NCI-H1092 (cell line): ENCODE measurements around the gene EXOG.

Source experiments
- DNase-seq: peaks from one replicate; lab custom pipeline; 2025; lab: John Stamatoyannopoulos, UW

Gene EXOG

DNA sequence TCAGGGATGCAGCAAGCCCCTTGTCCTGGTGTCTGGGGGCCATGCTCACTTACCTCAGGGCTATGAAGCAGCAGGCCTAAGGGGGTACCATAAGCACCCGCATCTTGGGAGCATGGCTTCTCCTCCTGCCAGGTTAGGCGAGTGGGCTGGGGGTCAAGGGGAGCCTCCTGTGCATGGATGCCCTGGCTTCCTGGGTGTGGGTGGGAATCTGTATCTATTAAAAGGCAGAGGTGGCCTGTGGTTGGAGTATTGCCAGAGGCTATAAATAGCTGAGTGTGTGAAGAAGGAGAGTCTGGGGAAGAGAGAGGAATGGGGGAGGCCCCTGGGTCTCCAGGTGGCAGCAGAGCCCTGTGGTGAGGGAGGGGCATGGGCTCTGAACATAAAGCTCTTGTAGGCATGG is 22.9 kb upstream of the EXOG start:
- no peak for DNase-seq

GRCh38 chr3:38474928-38475605 is 21.1 kb upstream of the EXOG start:
- no peak for DNase-seq

DNA sequence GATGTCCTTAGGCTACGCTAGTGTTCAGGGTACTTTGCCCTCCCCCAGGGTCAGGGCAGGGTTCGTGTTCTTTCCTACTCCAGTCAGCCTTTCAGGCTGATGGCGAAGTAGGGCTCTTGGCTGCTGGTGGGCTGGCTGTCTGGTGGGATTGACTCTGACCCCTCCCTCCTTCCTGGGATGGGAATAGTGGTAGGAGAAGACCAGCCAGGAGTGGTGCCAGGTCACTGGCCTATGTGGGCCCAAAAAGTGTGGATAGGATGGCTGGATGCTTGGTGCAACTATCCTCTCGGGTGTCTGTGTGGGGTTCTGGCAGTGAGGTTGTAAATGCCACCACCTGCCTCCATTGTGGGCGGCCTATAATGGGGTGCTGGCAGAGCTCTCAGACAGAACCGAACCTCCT is 20.4 kb upstream of the EXOG start:
- no peak for DNase-seq

- no peak for DNase-seq
These were observed 19.9 kb upstream of the EXOG start for GRCh38 chr3:38476157-38476756.

DNA sequence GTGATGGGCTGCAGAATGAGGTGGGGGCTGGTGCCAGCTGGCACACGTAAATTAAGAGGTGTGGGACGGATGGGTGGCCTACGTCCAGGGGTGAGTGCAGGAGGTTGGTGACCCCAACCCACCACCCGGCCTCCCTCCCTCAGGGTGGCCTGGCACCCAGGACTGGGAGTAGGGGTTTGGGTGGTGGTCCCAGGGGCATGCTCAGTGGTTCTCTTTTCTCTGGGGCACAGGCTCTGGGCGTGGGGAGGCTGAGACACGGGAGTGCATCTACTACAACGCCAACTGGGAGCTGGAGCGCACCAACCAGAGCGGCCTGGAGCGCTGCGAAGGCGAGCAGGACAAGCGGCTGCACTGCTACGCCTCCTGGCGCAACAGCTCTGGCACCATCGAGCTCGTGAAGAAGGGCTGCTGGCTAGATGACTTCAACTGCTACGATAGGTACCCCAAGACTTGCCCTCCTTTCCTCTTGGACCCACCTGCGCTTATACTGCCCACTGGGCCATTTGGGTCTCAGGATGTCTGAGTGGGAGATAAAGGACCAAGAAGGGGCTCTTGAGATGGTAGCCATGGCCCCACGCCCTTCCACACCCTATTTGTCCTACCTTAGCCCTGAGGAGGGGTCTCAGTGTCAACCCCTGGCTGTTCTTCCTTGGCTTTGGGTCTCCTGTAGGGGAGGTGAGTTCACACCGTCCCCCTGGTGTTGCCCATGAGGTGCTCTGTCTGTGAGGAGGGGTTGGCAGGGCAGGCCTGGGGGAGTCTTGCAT is 18.9 kb upstream of the EXOG start:
- DNase-seq: no peak

DNA sequence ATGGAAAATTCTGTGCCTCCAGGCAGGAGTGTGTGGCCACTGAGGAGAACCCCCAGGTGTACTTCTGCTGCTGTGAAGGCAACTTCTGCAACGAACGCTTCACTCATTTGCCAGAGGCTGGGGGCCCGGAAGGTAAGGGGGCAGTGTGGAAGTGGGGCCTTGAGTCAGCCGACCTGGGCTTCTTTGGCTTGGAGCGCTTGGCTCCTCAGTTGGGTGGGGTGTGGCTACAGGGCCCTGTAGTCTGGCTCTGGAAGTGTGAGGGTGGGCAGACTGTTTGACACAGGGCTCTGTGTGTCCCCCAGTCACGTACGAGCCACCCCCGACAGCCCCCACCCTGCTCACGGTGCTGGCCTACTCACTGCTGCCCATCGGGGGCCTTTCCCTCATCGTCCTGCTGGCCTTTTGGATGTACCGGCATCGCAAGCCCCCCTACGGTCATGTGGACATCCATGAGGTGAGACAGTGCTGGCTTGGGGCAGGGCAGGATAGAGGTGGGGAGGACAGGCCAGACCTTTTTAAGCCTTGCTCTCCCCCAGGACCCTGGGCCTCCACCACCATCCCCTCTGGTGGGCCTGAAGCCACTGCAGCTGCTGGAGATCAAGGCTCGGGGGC is 18.2 kb upstream of the EXOG start:
- no peak for DNase-seq

GRCh38 chr3:38478901-38479300 is 17.2 kb upstream of the EXOG start:
- no peak for DNase-seq

DNA sequence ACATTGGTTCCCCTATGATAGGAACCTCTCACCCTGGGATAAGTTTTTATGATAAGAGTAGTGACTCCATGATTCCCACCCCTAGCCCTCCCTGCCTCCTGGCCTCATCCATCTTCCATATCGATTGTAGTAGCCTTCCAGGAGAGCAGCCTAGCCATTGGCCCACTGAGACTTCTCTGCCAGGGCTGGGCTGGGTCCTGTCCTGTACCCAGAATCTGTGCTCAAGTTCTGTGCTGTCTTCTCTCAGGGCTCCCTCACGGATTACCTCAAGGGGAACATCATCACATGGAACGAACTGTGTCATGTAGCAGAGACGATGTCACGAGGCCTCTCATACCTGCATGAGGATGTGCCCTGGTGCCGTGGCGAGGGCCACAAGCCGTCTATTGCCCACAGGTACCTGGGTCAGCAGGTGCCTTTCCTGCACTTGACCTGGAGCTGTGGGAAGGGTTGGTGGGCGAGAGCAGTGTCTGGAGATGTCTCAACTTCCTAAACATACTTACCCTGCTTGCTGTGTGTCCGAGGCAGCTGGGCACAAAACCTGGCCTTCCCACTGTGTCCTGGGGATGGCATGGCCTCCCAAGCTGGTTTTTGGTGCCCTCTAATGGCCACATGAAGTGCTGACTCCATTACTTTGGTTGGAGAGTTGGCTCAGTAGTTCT is 16.6 kb upstream of the EXOG start:
- DNase-seq: peak; percentile 6

GRCh38 chr3:38480093-38480445 is 16.1 kb upstream of the EXOG start:
- no peak for DNase-seq

- DNase-seq: no peak
These were observed 15.2 kb upstream of the EXOG start for GRCh38 chr3:38480930-38481329.

DNA sequence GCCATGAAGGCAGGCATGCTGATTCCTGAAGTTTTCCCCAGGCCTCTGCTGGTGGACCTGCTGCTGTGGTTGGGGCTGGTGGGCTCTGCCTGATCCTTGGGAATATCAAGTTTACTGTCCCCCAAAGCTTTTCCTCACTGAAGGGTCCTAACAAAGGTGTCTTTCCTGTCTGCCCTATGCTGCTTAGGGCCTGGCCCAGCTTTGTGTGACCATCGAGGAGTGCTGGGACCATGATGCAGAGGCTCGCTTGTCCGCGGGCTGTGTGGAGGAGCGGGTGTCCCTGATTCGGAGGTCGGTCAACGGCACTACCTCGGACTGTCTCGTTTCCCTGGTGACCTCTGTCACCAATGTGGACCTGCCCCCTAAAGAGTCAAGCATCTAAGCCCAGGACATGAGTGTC is 13.2 kb upstream of the EXOG start:
- DNase-seq: no peak

DNA sequence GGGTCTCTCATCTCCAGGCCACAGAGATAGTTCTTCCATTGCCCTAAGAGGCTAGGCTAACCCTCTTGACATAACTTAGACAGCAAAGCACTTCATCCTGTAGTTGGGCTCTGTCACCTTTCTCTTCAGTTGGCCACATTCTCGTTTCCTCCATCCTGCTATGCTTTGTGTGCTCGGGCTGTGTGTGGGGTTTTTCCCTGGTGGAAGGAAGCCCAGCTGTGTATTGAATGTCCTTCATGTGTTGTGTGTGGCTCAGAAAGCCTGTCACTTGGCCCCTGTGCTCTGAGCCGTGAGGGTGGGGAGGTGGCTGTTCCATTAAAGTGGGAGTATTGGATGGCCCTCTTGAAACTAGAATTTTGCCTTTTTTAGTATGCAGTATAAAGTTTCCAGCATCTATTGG is 8.8 kb upstream of the EXOG start:
- DNase-seq: no peak

DNA sequence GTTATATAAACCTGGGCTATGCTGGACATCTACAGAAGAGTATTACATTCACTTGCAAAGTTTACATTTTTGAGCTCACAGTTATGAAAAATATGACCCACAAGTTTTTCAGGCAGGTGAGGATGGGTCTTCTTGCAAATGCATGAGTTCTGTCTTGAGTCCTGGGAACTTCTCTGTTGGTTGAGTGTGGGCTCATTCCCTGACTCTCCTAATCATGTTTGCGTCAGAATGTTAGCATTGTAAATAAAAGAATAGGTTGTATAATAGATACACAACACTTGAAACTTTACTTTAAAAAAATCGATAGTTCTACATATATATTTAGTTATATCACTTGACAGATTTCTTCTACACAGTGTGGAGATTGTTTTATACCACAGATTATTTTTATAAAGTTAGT is 7.2 kb upstream of the EXOG start:
- no peak for DNase-seq

GRCh38 chr3:38489766-38490165 is 6.4 kb upstream of the EXOG start:
- DNase-seq: no peak

DNA sequence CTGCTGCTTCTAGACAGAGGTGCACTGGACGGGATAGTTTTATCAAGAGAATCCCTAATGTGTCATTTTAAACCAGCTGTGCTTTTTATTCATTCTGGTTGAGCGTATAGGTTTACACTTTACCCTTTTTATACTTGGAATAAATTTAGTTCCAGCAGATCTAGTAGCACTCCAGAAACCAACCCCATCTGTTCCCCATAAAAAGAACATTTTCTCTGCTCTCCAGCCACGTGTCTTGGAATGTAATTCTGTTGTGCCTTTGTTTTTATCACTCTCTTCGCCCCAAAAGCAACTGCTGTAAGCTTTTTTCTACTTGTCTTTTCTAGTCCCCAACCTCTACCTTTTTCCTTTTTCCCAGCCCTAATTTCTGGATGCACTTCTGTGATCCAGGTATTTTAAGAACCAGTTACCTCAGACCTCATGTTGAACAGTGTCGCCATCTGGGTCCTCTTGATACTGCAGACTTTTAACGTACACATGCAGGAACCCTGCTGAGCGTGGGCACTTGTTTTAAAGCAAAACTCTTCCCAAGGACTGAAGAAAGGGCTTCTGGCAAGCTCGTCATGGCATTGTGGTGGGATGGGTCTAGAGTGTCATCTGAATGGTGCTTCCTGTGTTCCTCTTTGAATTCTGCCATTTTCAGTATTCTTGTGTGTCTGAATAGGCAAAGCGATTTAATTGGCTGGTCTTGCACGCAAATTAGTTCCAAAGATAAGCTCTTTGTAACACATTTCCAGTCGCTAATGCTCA is 5.7 kb upstream of the EXOG start:
- no peak for DNase-seq

GRCh38 chr3:38491215-38491614 is 4.9 kb upstream of the EXOG start:
- no peak for DNase-seq

- no peak for DNase-seq
These were observed 3.1 kb upstream of the EXOG start for GRCh38 chr3:38493031-38493430.

- DNase-seq: no peak
These were observed 891 bp downstream of the EXOG start for GRCh38 chr3:38497031-38497430.

GRCh38 chr3:38500688-38501417 is 4.7 kb downstream of the EXOG start:
- no peak for DNase-seq

- DNase-seq: no peak
These were observed 11.0 kb downstream of the EXOG start for GRCh38 chr3:38507120-38507519.

DNA sequence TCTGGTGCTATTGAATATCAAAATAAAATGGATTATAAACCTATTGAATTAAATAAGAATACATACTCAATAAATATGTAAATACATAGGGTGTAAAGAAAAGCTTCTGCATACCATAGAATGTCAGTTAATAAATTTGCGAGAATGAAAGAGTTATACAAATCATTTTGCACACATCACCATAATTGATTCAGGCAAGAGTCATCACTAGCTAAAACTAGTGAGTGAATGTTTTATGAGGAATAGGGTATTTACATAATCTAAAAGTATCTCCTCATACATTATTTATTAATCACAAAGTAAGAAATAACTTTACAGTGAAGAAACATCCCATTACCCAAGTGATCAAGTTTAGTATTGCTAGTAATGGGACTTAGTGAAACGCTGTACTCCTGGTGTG is 13.6 kb downstream of the EXOG start:
- DNase-seq: no peak
